ENCODE results near the gene CKAP5. TPM values are rescaled to one million over a fixed set of nuclear protein-coding genes. Genes with fewer than 3 reads are reported as not detected.

Gene CKAP5
- total RNA-seq, 1 experiment from 2014 or later: 190 TPM

- H3K27ac Mint-ChIP-seq: no peak overlapping the region
- H2BK120ac ChIP-seq (ENCODE audit: low read depth, low read length, poor library complexity, severe bottlenecking): no peak overlapping the region
Observed at GRCh38 chr11:46693597-46694012, 152.5 kb downstream of the CKAP5 start.

More at GRCh38 chr11:46693597-46694012, 152.5 kb downstream of the CKAP5 start:
- Histone ChIP-seq H2BK12ac (ENCODE audit: insufficient read length, low read depth, low read length) (no peak overlapping the region), H3K79me1 (ENCODE audit: insufficient read depth, low read depth, low read length, poor library complexity, severe bottlenecking) (no peaks in the 10 kb centered on the region), H3K27me3 (ENCODE audit: insufficient read depth, low read length) (no peaks in the 10 kb centered on the region; the same call in 1 of the 2 replicates), H4K20me1 (ENCODE audit: control insufficient read depth, insufficient read depth, insufficient read length) (no peaks in the 10 kb centered on the region), H2AFZ (ENCODE audit: low read length) (no peak overlapping the region), H2AK5ac (ENCODE audit: insufficient read length, low read length) (no peak overlapping the region), H3K4me1 (ENCODE audit: insufficient read depth, low read length) (no peaks in the 10 kb centered on the region), H3K4me2 (ENCODE audit: insufficient read depth, insufficient read length, low read length) (no peak overlapping the region), H3T11ph (ENCODE audit: low read length) (no peak overlapping the region), H4K91ac (ENCODE audit: insufficient read length, low read depth, low read length) (no peak overlapping the region), H4K5ac (ENCODE audit: insufficient read length, low read depth, low read length) (no peak overlapping the region), H3K9ac (ENCODE audit: extremely low read depth, insufficient read length, low read length) (no peak overlapping the region), H3K4ac (ENCODE audit: low read depth, low read length) (no peak overlapping the region), H2BK20ac (ENCODE audit: low read depth, low read length, poor library complexity, severe bottlenecking) (no peak overlapping the region), H3K23me2 (ENCODE audit: insufficient read length, low read depth, low read length, poor library complexity, severe bottlenecking) (no peaks in the 10 kb centered on the region), H2BK15ac (ENCODE audit: low read depth, low read length) (no peak overlapping the region), H3K56ac (ENCODE audit: insufficient read length, low read depth, low read length) (no peak overlapping the region), H4K8ac (replicated peaks; ENCODE audit: insufficient read length, low read depth, low read length) (no peak overlapping the region), H2BK5ac (ENCODE audit: insufficient read length, low read length) (no peak overlapping the region), H3K27ac (ENCODE audit: insufficient read length, low read depth, low read length) (no peak overlapping the region), H3K79me2 (ENCODE audit: insufficient read depth, low read length) (no peaks in the 10 kb centered on the region), H3K18ac (ENCODE audit: insufficient read length, low read depth, low read length) (no peak overlapping the region), H3K9me3 (ENCODE audit: control insufficient read depth, low read depth, low read length) (no peaks in the 10 kb centered on the region), H3K23ac (ENCODE audit: insufficient read length, low read depth, low read length) (no peak overlapping the region), H3K14ac (ENCODE audit: insufficient read depth, low read length) (no peak overlapping the region)
- peaks cover 6% of the 10 kb centered on the region in 2 experiments; a peak in 3 of 4 replicates for H3K4me1 Mint-ChIP-seq
- H3K36me3 Mint-ChIP-seq (ENCODE audit: insufficient read depth in 1 of 3, low read depth in 3 of 3): peaks cover 2 to 14% (median 13%) of the 10 kb centered on the region in 3 experiments; a peak in 6 of 7 replicates
- H3K9me3 Mint-ChIP-seq: no peaks in the 10 kb centered on the region
- no peak overlapping the region for H3K4me3 Mint-ChIP-seq
- DNase-seq: no peak
- H3K27me3 Mint-ChIP-seq (ENCODE audit: low read depth): no peaks in the 10 kb centered on the region
- TF ChIP-seq CTCF (conservative IDR thresholded peaks at IDR 0.05): no peak
- WGBS (ENCODE audit: extremely low coverage, insufficient read length, low lambda C conversion rate): no CpG with 5 or more reads among the region's 2 CpGs

Small RNA genes within 50 kb of the gene (microRNA-seq; reads per million reads assigned to microRNA genes)
- gene MIR5582 (ENCODE audit: borderline microRNAs expressed): not detected

Other genes starting within 250 kb of the CKAP5 start
- gene HARBI1, start 229.1 kb downstream of the CKAP5 start, total RNA-seq (2021): 6.3 and 7.3 TPM in 2 replicates
- 79.1 and 83.0 TPM in 2 replicates for gene ATG13, start 228.7 kb downstream of the CKAP5 start, total RNA-seq (2021)
- gene ARHGAP1, start 145.7 kb downstream of the CKAP5 start, total RNA-seq (2021): 45.3 and 47.9 TPM in 2 replicates
- 16.6 and 16.9 TPM in 2 replicates for gene ZNF408, start 145.2 kb downstream of the CKAP5 start, total RNA-seq (2021)
- not detected in 2 replicates for gene F2, start 127.1 kb downstream of the CKAP5 start, total RNA-seq (2021)
- gene LRP4, start 72.3 kb upstream of the CKAP5 start, total RNA-seq (2021): 11.3 and 11.6 TPM in 2 replicates
- gene CSTPP1, start 90.5 kb upstream of the CKAP5 start, total RNA-seq (2021): 19.6 and 21.2 TPM in 2 replicates